MCF 10A (cell line): ENCODE measurements around the gene MTHFD2. TPM values are rescaled to one million over a fixed set of nuclear protein-coding genes. Genes with fewer than 3 reads are reported as not detected.

ENCODE experiments used
- Bru-seq: library from RNA; stranded (reverse); fragments of 400-500 nt; gene quantifications from one replicate; lab custom pipeline; 2021; lab: Mats Ljungman, UMichigan
- BruChase-seq, 2 experiments: library from RNA; stranded (reverse); fragments of 400-500 nt; gene quantifications; one replicate each; lab custom pipeline; 2021; lab: Mats Ljungman, UMichigan
- BruUV-seq: library from RNA; stranded (reverse); fragments of 400-500 nt; replicated peaks from 2 replicates; lab custom pipeline; 2021; lab: Mats Ljungman, UMichigan
- CTCF ChIA-PET: fragments of 300-600 bp; sonication (Branson Sonifier 250); formaldehyde crosslinking; extraction: SDS; loops from one replicate; lab custom pipeline; 2021; ENCODE audit warnings: antibody characterized with exemption, inconsistent platforms; lab: Yijun Ruan, JAX
- POLR2A ChIA-PET: fragments of 300-600, 350-650 bp; sonication (Branson Sonifier 250); formaldehyde crosslinking; extraction: SDS; loops from one replicate; lab custom pipeline; 2020; ENCODE audit warnings: antibody characterized with exemption, inconsistent platforms; lab: Yijun Ruan, JAX
- DNase-seq: peaks from one replicate; pipeline ENCODE4 v3.0.0-alpha.2; 2018; ENCODE audit not compliant: unreplicated experiment
- H3K27ac Mint-ChIP-seq: one replicate; pipeline ENCODE4 v1.8.0; 2022; ENCODE audit warnings: mild to moderate bottlenecking, low read depth, mixed read lengths; ENCODE audit not compliant: unreplicated experiment
- H3K27me3 Mint-ChIP-seq: one replicate; pipeline ENCODE4 v1.8.0; 2022; ENCODE audit warnings: mixed read lengths; ENCODE audit not compliant: insufficient read depth, unreplicated experiment
- H3K36me3 Mint-ChIP-seq: one replicate; pipeline ENCODE4 v1.8.0; 2022; ENCODE audit warnings: mild to moderate bottlenecking, moderate library complexity, mixed read lengths; ENCODE audit not compliant: insufficient read depth, unreplicated experiment
- H3K4me1 Mint-ChIP-seq: one replicate; pipeline ENCODE4 v1.8.0; 2022; ENCODE audit warnings: mixed read lengths; ENCODE audit not compliant: insufficient read depth, unreplicated experiment
- H3K4me3 Mint-ChIP-seq: one replicate; pipeline ENCODE4 v1.8.0; 2022; ENCODE audit warnings: mild to moderate bottlenecking, moderate library complexity, mixed read lengths; ENCODE audit not compliant: unreplicated experiment
- H3K9me3 Mint-ChIP-seq: one replicate; pipeline ENCODE4 v1.8.0; 2022; ENCODE audit warnings: mixed read lengths; ENCODE audit not compliant: unreplicated experiment
- CTCF ChIP-seq: fragments of 200-600 bp; IDR thresholded peaks from one replicate; pipeline ENCODE4 v1.8.0; 2022; ENCODE audit warnings: antibody characterized with exemption, mild to moderate bottlenecking; ENCODE audit not compliant: unreplicated experiment
- intact Hi-C: fragments of 100-400 bp; cut with micrococcal nuclease; formaldehyde crosslinking; loops from 2 replicates; pipeline ENCODE4 v1.14.1; 2022
- long read RNA-seq: library from polyadenylated mRNA; stranded (forward); transcript quantifications from one replicate; pipeline ENCODE4 v2.0.0, GENCODE V29; 2022
- total RNA-seq: library from RNA; stranded (reverse); gene quantifications from 2 replicates; pipeline ENCODE4 v1.2.3, GENCODE V29; 2022

Gene MTHFD2
- total RNA-seq (387 and 470 TPM in 2 replicates), Bru-seq, nascent RNA (percentile 98 among the genes with signal in this experiment), BruChase-seq, experiment 1, labeled RNA remaining after a 6-hour chase (percentile 99 among the genes with signal in this experiment), BruChase-seq, experiment 2, labeled RNA remaining after a 2-hour chase (percentile 99 among the genes with signal in this experiment)
- long read RNA-seq, full-length matches to known transcripts, result 879 of 1,166 reads
- long read RNA-seq, partial matches to known transcripts, result 37 of 1,166 reads
- long read RNA-seq, other reads (novel, unspliced or antisense), result 250 of 1,166 reads

- H3K36me3 Mint-ChIP-seq, result peaks cover 28% of the 10 kb centered on the region
- ChIA-PET CTCF (interaction anchor here (0.6 to 1.7 kb wide), 8 partner anchors 9 to 1920 kb away, joined by 3 to 4 read pairs (median 3); no protein-coding TSS in a partner anchor), POLR2A (interaction anchor here (0.9 to 5.6 kb wide), 16 partner anchors 9 to 370 kb away, joined by 3 to 148 read pairs (median 6); partner anchors contain the start of genes BOLA3, MOB1A and STAMBP)
- no peaks in the 10 kb centered on the region for H3K27me3 Mint-ChIP-seq
- DNase-seq, result peak; percentile 99
- intact Hi-C loops, result loop anchor here (1.0 to 2.0 kb wide), 3 partner anchors 10 to 78 kb away; partner anchors contain the start of gene MOB1A
- peak within 1 kb of the TSS; percentile 94 for H3K4me3 Mint-ChIP-seq
- no peaks in the 10 kb centered on the region for H3K9me3 Mint-ChIP-seq
- peaks cover 27% of the 10 kb centered on the region for H3K4me1 Mint-ChIP-seq
- no TSS peak for BruUV-seq
- H3K27ac Mint-ChIP-seq, result peak within 1 kb of the TSS; percentile 97
- TF ChIP-seq CTCF, result peak; percentile 70
These were observed at the start of gene MTHFD2 for GRCh38 chr2:74198461-74199274. Gene MTHFD2, plus strand, starts transcription at chr2:74198615. Its CDS starts 27 bp downstream, at chr2:74198642.

GRCh38 chr2:74149247-74149525 is 49.2 kb upstream of the MTHFD2 start:
- BruUV-seq, result no TSS peak
- POLR2A ChIA-PET, result interaction anchor here (0.7 to 5.5 kb wide), 4 partner anchors 29 to 322 kb away, joined by 3 to 29 read pairs (median 9); partner anchors contain the start of genes MOB1A and MTHFD2
- Mint-ChIP-seq H3K36me3 (peaks cover 33% of the 10 kb centered on the region), H3K4me1 (no peaks in the 10 kb centered on the region), H3K27ac (no peak overlapping the region), H3K27me3 (no peaks in the 10 kb centered on the region), H3K4me3 (no peak overlapping the region), H3K9me3 (no peaks in the 10 kb centered on the region)
- TF ChIP-seq CTCF, result no peak
- intact Hi-C loops, result no loop called here
- no peak for DNase-seq
- CTCF ChIA-PET, result interaction anchor here (1.1 to 8.3 kb wide), 6 partner anchors 11 to 324 kb away, joined by 3 to 137 read pairs (median 3); partner anchors contain the start of gene STAMBP

- no peaks in the 10 kb centered on the region for H3K9me3 Mint-ChIP-seq
- H3K27ac Mint-ChIP-seq, result no peak overlapping the region
- intact Hi-C loops, result no loop called here
- TF ChIP-seq CTCF, result no peak
- DNase-seq, result no peak
- H3K4me3 Mint-ChIP-seq, result no peak overlapping the region
- ChIA-PET POLR2A (interaction anchor here (0.7 to 5.5 kb wide), 5 partner anchors 29 to 323 kb away, joined by 3 to 29 read pairs (median 3); partner anchors contain the start of genes MOB1A and MTHFD2), CTCF (interaction anchor here (0.7 to 8.3 kb wide), 12 partner anchors 10 to 324 kb away, joined by 3 to 137 read pairs (median 4); partner anchors contain the start of genes MOB1A and STAMBP)
- BruUV-seq, result no TSS peak
- no peaks in the 10 kb centered on the region for H3K4me1 Mint-ChIP-seq
- peaks cover 33% of the 10 kb centered on the region for H3K36me3 Mint-ChIP-seq
- H3K27me3 Mint-ChIP-seq, result no peaks in the 10 kb centered on the region
These were observed 48.7 kb upstream of the MTHFD2 start for GRCh38 chr2:74149570-74150319.
